ENCODE results near the gene BAHCC1.
A peak's percentile ranks its signal among the peaks of the same experiment; 100 is the strongest.

BAHCC1 gene

GRCh38 chr17:81482673-81483072 is 87.4 kb downstream of the BAHCC1 start:
- no peak for DNase-seq

DNA sequence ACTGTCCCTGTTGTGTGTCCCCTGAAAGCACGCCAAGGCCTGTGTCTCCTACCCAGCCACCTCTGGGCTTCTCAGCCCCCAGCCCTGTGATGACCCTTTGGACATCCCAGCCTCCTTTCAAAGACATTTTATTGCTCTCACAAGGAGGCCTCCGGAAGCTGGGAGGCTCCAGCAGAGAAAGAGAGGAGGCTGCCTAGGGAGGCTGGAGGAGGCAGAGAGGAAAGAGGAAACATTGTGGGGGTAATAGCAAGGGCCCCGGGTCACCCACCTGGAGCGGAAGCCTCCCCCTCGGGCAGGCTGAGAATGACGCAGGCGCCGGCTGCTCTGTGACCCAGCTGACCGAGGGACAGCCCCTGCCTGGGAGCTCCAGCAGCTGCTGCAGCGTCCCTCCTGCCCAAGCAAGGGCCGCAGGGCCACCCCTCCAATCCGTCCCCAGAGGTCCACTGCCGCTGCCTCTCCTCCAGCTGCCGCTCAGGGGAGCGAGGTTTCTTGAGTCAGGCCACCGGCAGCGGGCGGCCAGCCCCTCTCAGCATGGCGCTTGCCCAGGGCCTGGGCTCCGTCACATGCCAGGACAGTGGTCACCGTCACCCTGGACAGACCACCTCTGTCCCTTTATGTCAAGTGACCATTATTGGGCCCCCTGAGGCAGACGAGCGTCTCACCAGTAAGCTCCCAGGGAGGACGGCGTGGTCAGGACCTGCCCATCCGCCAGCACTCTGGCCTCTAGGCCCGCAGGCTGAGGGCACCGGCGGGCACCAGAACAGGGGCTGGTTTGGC is 88.0 kb downstream of the BAHCC1 start:
- DNase-seq, result no peak

DNA sequence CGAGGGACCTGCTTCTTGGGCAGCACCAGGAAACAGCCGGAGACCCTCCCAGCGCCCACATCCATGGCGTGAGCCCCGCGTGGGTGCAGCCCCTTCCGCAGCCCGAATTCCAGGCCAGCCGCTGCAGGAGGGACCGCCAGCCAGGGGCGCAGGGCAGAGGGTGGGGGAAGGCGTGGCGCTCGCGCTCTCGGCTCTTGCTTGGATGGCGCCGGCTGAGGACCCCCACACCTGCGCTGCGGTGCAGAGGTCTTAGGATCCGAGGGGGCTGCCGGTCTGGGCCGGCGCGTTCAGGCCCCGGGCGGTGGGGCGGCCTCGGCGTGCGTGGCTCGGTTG is 88.6 kb downstream of the BAHCC1 start:
- DNase-seq, result no peak

DNA sequence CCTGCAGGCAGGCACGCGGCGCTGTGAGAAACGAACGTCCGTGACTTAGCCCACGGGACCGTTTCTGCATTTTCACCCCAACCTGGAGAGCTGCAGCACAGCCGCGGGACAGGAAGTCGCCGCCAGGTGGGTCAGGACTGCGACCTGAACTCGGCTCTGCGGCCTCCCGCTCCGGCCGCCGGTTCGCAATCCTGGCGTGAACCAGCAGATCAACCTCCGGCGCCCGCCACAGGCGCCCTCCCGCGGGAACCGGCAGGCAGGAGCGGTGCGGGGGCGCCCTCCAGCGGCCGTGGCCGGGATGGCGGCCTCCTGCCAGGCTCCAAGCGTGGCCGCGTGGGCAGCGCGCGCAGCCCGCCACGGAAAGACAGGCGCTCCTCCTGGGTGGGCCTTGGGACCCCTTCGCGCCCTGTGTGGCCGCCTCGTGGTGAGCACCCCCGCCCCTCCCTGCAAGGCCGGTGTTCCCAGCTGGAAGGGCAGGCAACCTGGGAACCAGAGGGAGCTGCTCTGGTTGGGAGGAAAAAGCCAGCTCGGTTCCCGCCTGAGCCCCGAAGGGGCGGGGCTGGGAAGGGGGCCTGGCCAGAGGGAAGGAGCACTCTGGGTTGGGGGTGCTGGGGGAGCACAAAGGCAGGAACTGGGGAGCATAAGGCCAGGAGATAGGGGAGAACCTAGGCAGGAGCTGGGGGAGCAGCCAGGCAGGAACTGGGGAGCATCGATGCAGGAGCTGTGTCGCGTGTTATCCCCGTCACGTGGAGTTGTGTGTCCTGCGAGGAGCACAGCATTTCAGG is 89.1 kb downstream of the BAHCC1 start:
- peak; percentile 90 for DNase-seq

DNA sequence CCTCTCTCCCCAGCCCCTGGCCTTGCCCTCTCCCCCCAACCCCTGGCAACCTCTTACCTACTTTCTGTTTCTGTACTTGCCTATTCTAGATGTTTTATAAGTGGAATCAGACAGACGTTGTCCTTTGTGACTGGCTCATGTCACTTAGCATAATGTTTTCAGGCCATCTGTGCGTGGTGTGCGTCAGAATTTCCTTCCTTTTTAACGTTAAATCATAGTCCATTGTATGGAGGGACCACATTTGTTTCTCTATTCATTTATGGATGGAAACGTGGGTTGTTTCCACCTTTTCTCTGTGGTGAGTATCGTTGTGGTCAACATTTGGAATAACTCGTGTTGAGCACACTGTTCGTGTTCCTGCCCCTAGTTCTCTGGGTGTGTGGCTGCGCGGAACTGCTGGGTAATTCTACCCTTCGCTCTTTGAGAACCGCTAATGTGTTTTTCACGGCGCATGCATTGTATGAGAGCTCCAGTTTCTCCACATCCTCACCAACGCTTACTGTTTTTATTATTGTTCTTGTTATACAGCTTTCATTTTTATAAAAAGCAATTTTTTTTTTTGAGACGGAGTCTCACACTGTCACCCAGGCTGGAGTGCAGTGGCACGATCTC is 91.0 kb downstream of the BAHCC1 start:
- no peak for DNase-seq

DNA sequence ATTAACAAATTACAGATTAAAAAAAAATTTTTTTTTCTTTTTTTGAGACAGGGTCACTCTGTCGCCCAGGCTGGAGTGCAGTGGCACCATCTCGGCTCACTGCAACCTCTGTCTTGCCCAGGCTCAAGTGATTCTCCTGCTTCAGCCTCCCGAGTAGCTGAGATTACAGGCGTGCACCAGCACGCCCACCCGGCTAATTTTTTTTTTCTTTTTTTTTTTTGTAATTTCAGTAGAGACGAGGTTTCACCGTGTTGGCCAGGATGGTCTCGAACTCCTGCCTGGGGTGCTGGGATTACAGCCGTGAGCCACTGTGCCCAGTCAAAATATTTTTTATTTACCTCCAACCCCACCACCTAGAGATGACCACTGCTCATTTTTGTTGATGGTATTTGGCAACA is 91.8 kb downstream of the BAHCC1 start:
- DNase-seq, result no peak

- DNase-seq, result peak; percentile 88
Observed at GRCh38 chr17:81487487-81488275, 92.4 kb downstream of the BAHCC1 start.

GRCh38 chr17:81488276-81488860 is 93.1 kb downstream of the BAHCC1 start:
- DNase-seq, result peak; percentile 18

DNA sequence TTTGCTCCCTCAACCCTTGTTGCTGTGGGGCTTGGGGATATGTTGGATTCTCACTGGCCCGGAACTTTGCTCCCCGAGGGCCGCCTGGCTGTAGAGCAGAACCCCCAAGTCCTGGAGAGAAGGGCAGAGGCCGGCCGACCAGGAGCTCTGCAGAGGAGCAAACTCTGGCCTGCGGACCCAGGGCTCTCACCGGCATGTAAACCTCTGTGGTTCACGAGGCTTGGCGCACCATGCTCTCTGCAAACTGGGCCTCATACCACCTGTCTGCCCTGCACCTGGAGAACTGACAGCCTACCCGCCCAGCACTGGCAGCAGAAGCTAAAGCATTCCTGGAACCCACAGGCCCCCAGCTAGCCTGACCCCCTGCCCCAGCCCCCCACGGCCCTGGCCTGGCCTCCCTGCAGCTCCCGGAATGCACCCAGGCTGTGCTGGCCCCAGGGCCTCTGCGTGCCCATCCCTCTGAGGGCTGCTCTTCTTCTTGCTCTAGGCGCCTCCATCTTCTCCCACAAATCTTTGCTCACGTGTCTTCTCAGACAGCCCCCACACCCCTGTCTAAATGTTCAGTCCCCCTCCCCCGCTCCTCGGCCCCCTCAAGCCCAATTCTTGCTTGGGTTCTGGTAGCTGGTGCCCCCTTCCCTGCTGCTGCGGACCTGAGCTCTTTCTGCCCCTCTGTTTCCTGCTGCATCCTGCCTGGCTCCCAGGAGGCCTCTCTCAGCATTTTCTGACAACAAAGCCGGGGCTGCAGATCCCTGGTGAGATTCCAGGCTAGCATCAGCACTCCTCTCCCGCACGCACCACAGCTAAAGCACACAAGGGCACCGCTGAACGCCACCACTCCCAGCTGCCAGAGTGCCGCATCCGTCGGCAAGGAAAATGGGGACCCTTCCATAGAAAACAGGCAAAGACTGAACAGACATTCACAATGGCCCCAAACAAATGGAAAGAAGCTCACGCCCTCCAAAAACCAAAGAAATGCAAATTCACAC is 94.0 kb downstream of the BAHCC1 start:
- DNase-seq, result no peak

DNA sequence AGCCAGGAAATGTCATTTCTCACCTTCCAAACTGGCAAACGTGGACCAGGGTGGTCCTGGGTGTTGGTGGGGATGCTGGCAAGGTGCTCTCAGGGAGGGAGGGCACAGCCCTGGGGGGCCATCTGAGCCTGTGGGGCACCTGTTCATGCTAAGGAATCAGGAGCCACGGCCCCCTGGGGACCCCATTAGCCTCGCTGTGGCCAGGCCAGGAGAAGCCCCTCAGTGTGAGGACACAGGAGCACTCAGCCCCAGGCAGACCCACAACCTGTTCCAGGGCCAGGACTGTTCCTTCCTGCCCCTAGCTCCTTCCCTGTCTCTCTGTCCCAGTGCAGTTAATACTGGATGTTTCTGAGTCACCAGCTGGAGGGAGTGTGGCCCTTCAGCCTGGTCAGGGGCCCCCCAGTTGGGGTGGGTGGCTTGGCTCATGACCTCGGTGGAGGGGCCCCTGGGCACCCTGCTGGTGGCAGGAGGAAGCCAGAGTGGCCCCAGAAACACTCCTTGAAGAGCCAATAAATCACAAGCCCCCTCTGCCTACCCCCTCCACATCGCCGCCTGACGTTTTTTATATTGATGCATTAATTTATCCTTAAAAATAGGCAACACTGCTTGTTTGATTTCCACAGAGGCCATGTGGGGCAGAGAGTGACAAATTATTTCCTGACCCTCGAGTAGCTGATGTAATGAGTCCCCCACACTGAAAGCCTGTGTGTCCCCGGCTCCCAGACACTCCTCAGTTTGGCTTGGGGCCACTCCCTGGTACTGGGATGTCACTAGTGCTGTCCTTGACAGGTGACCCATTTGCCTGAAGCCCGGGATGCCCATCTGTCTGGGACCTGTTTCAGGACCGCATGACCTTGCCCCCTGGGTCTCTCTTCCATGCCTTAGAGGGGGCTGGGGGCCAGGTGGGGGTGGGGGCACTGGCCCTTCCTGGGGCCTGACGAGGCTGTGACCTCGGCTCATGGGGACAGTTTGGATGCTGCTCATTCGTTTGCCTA is 95.0 kb downstream of the BAHCC1 start:
- no peak for DNase-seq

DNA sequence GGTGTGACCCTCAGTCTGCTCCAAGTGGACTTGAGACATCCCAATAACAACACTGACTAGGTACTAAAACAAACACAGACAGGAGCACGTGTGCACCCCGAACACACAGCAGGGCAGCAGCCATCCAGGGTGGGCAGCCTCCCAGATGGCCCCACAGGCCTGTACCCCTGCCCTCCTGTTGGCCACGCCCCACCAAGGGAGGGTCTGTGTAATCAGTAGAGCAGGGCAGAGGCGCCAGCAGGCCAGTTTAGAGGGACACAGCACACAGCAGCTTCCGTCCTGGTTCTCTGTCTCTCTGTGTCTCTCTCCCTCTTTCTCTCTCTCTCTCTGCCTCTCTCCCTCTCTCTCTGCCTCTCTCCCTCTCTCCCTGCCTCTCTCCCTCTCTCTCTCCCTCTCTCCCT is 95.9 kb downstream of the BAHCC1 start:
- no peak for DNase-seq

DNA sequence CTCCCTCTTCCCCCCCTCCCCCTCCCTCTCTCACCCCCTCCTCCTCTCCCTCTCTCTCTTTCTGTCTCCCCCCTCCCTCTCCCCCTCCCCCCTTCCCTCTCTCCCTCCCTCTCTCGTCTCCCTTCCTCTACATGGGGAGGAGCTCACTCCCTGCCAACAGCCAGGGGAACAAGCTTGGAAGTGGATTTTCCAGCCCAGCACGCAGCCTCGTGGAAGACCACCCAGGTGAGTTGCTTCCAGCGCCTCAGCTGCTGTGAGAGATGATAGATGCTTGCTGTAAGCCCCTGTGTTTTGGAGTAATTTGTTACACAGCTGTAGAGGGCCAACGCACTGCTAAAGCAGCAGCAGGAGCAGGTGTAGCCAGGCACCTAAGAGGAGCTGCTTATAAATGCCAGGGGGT is 96.5 kb downstream of the BAHCC1 start:
- DNase-seq, result no peak

GRCh38 chr17:81492202-81492601 is 96.9 kb downstream of the BAHCC1 start:
- DNase-seq, result no peak

GRCh38 chr17:81492706-81493105 is 97.4 kb downstream of the BAHCC1 start:
- DNase-seq, result no peak

GRCh38 chr17:81493198-81494038 is 98.2 kb downstream of the BAHCC1 start:
- DNase-seq, result no peak

DNA sequence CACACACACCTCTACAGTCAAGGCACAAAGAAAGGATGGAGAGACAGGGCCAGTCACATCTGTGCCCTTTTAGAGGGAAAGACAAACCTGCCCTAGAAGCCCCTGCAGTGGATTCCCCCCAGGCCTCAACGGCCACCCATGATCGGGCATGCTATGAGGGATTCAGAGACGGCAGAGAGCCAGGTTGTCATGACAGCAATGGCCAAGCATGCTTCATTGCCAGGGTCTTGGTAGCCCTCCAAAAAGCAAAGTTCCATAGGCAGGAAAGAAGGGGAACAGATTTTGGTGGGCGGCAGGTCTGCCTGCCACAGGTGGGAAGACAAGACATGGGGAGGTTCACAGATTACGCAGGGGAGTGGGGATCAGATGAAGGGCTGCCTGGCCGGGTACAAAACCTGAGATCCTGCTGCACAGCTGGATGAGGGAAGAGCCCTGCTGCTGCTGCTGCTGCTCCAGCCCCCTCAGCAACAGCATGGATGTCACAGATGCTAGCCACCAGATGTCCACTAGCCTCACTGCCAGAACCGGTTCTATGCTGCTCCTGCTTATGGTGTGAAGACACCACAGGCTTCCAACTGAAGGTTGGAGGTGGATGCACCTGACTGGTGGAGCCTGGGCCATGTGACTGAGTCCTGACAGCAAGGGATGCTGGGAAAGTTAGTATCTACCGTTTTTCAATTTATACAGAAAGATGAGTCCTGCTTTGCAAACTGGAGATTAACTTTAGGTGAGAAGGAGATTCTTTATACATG is 99.5 kb downstream of the BAHCC1 start:
- no peak for DNase-seq

GRCh38 chr17:81498953-81499600 is 103.8 kb downstream of the BAHCC1 start:
- no peak for DNase-seq

- DNase-seq, result no peak
Observed at GRCh38 chr17:81499601-81499970, 104.3 kb downstream of the BAHCC1 start.

All from CD4-positive, alpha-beta T cell treated with Interleukin-6 for 4 hours (primary cell).